Kidney (tissue), 14 donors: Measurements from ENCODE around the gene SP140L. TPM values are rescaled to one million over a fixed set of nuclear protein-coding genes. Genes with fewer than 3 reads are reported as not detected.

ENCODE experiments used
- DNase-seq, 5 donors: peaks; one replicate each; pipeline ENCODE4 v3.0.0-alpha.2; 2013 to 2020
- FAIRE-seq: peaks from 2 replicates; lab custom pipeline; 2012; peaks lifted over from hg19 to GRCh38; lab: Jason Lieb, UNC
- H3K27ac ChIP-seq, 2 donors: one replicate each; pipeline ENCODE4 v1.7.0; 2013; ENCODE audit warnings: low read depth in 2 of 2, low read length in 2 of 2, inconsistent platforms in 1 of 2
- H3K27me3 ChIP-seq: one replicate; pipeline ENCODE4 v1.7.1; 2013; ENCODE audit warnings: low read length, inconsistent platforms; ENCODE audit not compliant: control insufficient read depth, insufficient read depth
- H3K36me3 ChIP-seq, 3 donors: one replicate each; pipeline versions ENCODE4 v1.7.0 to v1.7.1; 2013; ENCODE audit warnings: low read length in 3 of 3, control low read depth in 1 of 3, inconsistent platforms in 1 of 3; ENCODE audit not compliant: insufficient read depth in 3 of 3, control insufficient read depth in 2 of 3
- H3K4me1 ChIP-seq, 3 donors: one replicate each; pipeline versions ENCODE4 v1.7.0 to v1.7.1; 2013; ENCODE audit warnings: low read length in 3 of 3, inconsistent platforms in 1 of 3, low read depth in 1 of 3; ENCODE audit not compliant: control insufficient read depth in 2 of 3, insufficient read depth in 2 of 3
- H3K4me3 ChIP-seq, 3 donors: one replicate each; pipeline versions ENCODE4 v1.7.0 to v1.8.1; 2013; ENCODE audit warnings: low read length in 3 of 3, control low read depth in 1 of 3, inconsistent platforms in 1 of 3
- H3K9ac ChIP-seq, 3 donors: one replicate each; pipeline versions ENCODE4 v1.7.0 to v1.7.1; 2013; ENCODE audit warnings: low read length in 3 of 3, control low read depth in 1 of 3, inconsistent platforms in 1 of 3
- H3K9me3 ChIP-seq, 3 donors: one replicate each; pipeline versions ENCODE4 v1.7.0 to v1.7.1; 2013; ENCODE audit warnings: low read length in 3 of 3, control low read depth in 1 of 3, inconsistent platforms in 1 of 3; ENCODE audit not compliant: control insufficient read depth in 2 of 3, insufficient read depth in 1 of 3
- CTCF ChIP-seq: IDR thresholded peaks from 3 replicates; pipeline ENCODE4 v1.5.1; 2012; ENCODE audit warnings: mild to moderate bottlenecking, moderate library complexity, borderline replicate concordance; ENCODE audit not compliant: insufficient read depth; ENCODE audit errors: extremely low read depth
- intact Hi-C: fragments of 100-400 bp; cut with DNase I; formaldehyde crosslinking; loops from one replicate; pipeline ENCODE4 v1.11.1; 2022
- polyA plus RNA-seq: library from polyadenylated mRNA; stranded (reverse); fragments of 350-450 nt; fragmentation: Illumina TruSeq; extraction: RNeasy Lipid Tissue Mini Kit (QIAGEN cat#74804); gene quantifications from one replicate; pipeline ENCODE4 v1.2.3, GENCODE V29; 2014; ENCODE audit warnings: low read depth, low replicate concordance; ENCODE audit not compliant: insufficient read depth
- total RNA-seq: library from RNA; stranded (reverse); fragmentation: NEBNext Ultra II Directional; extraction: Animal tissue kit (Norgen Biotek cat#: 25700); gene quantifications from one replicate; pipeline ENCODE4 v1.2.1, GENCODE V29; 2021
- donor health status: control.
- donor health status: control.
- donor health status: control.
- donor health status: control.
- donor health status: control.
- donor health status: DM: yes; HTN: yes; CAD: no.
- donor health status: Normal renal cell carcinoma (clear cell type).

Gene SP140L
- total and polyA plus RNA-seq, 2 donors from 2014 or later = 4.6 to 23.8 TPM

- H3K4me1 ChIP-seq = peaks cover 0 to 5% (median 0%) of the 10 kb centered on the region in 3 donors
- DNase-seq (no peak), FAIRE-seq (no peak)
- intact Hi-C loops = no loop called here
- no peaks in the 10 kb centered on the region for H3K9me3 ChIP-seq
- no peak overlapping the region for H3K4me3 ChIP-seq
- no peaks in the 10 kb centered on the region for H3K27me3 ChIP-seq
- no peaks in the 10 kb centered on the region for H3K36me3 ChIP-seq
- H3K27ac ChIP-seq = no peak overlapping the region
- no peak for TF ChIP-seq CTCF
- no peak overlapping the region for H3K9ac ChIP-seq
These were observed 1.1 kb downstream of the SP140L start for GRCh38 chr2:230328155-230328458.

- Histone ChIP-seq H3K4me1 (peaks cover 0 to 5% (median 0%) of the 10 kb centered on the region in 3 donors), H3K36me3 (no peaks in the 10 kb centered on the region), H3K9ac (no peak overlapping the region), H3K27me3 (no peaks in the 10 kb centered on the region), H3K4me3 (no peak overlapping the region), H3K9me3 (no peaks in the 10 kb centered on the region), H3K27ac (no peak overlapping the region)
- intact Hi-C loops = no loop called here
- no peak for FAIRE-seq
- no peak for TF ChIP-seq CTCF
- DNase-seq = no peak
These were observed 3.1 kb downstream of the SP140L start for GRCh38 chr2:230329946-230330605.

GRCh38 chr2:230330725-230331124 lies 3.7 kb downstream of the SP140L start:
- H3K4me1 ChIP-seq = peaks cover 0 to 5% (median 0%) of the 10 kb centered on the region in 3 donors
- no peaks in the 10 kb centered on the region for H3K9me3 ChIP-seq
- H3K27ac ChIP-seq = no peak overlapping the region
- no peak for TF ChIP-seq CTCF
- FAIRE-seq (no peak), DNase-seq (no peak)
- intact Hi-C loops = no loop called here
- H3K27me3 ChIP-seq = no peaks in the 10 kb centered on the region
- no peaks in the 10 kb centered on the region for H3K36me3 ChIP-seq
- no peak overlapping the region for H3K4me3 ChIP-seq
- no peak overlapping the region for H3K9ac ChIP-seq

- Histone ChIP-seq H3K9ac (no peak overlapping the region), H3K9me3 (no peaks in the 10 kb centered on the region), H3K4me3 (no peak overlapping the region), H3K27ac (no peak overlapping the region), H3K4me1 (no peaks in the 10 kb centered on the region), H3K27me3 (no peaks in the 10 kb centered on the region), H3K36me3 (no peaks in the 10 kb centered on the region)
- DNase-seq (no peak), FAIRE-seq (no peak)
- TF ChIP-seq CTCF = no peak
- intact Hi-C loops = no loop called here
These were observed 8.5 kb downstream of the SP140L start for GRCh38 chr2:230335461-230335863.
